Renal cortex interstitium (tissue), 11 donors: ENCODE measurements around the gene PIH1D2. TPM values are rescaled to one million over a fixed set of nuclear protein-coding genes. Genes with fewer than 3 reads are reported as not detected.

ENCODE experiments used
- DNase-seq, 11 donors: peaks; one replicate each; pipeline ENCODE4 v3.0.0-alpha.2; 2013; ENCODE audit warnings: low read depth in 9 of 11, low spot score in 4 of 11; ENCODE audit errors: extremely low read depth in 1 of 11
- polyA plus RNA-seq, 3 donors: library from polyadenylated mRNA; unstranded; fragments of 120-200 nt; gene quantifications; one replicate each; pipeline ENCODE4 v1.2.1, GENCODE V29; 2013; ENCODE audit not compliant: insufficient read length in 3 of 3

The PIH1D2 gene
- polyA plus RNA-seq, 3 donors: 7.4 to 11.7 (median 11.2) TPM

GRCh38 chr11:112024178-112024772 is 49.5 kb downstream of the PIH1D2 start:
- DNase-seq: peak in 3 of 11 donors; percentile 5 to 25 (median 6)

- DNase-seq: no peak
Observed at GRCh38 chr11:112023104-112023503, 50.7 kb downstream of the PIH1D2 start.

- no peak for DNase-seq
Observed at GRCh38 chr11:112019066-112019465, 54.8 kb downstream of the PIH1D2 start.

Other genes starting within 250 kb of the PIH1D2 start
- gene ALG9, start 202.4 kb downstream of the PIH1D2 start, polyA plus RNA-seq: 10 to 100 TPM; 42.2 to 50.3 (median 48.3) TPM
- 1 to 10 TPM; 4.8 to 6.4 (median 5.5) TPM for gene FDXACB1, start 194.9 kb downstream of the PIH1D2 start, polyA plus RNA-seq
- gene CFAP68, start 194.5 kb downstream of the PIH1D2 start, polyA plus RNA-seq: 10 to 100 TPM; 41.1 to 55.6 (median 41.5) TPM
- 10 to 100 TPM; 46.0 to 81.1 (median 52.8) TPM for gene CRYAB, start 162.2 kb downstream of the PIH1D2 start, polyA plus RNA-seq
- gene HSPB2, start 161.3 kb downstream of the PIH1D2 start, polyA plus RNA-seq: 1 to 10 TPM; 1.5 to 2.8 (median 2.6) TPM
- gene C11orf52, start 155.1 kb downstream of the PIH1D2 start, polyA plus RNA-seq: 10 to 100 TPM in 1 of 3 donors, 1 to 10 TPM in 2; 8.7 to 10.5 (median 9.3) TPM
- gene DIXDC1, start 136.7 kb downstream of the PIH1D2 start, polyA plus RNA-seq: 10 to 100 TPM; 18.5 to 21.4 (median 20.8) TPM
- gene DLAT, start 48.6 kb downstream of the PIH1D2 start, polyA plus RNA-seq: 10 to 100 TPM; 47.1 to 51.2 (median 47.7) TPM
- 10 to 100 TPM; 49.9 to 60.1 (median 50.2) TPM for gene NKAPD1, start 282 bp upstream of the PIH1D2 start, polyA plus RNA-seq
- 10 to 100 TPM; 61.5 to 78.8 (median 75.1) TPM for gene TIMM8B, start 12.7 kb upstream of the PIH1D2 start, polyA plus RNA-seq
- 100 to 1,000 TPM; 181 to 185 (median 182) TPM for gene SDHD, start 12.9 kb upstream of the PIH1D2 start, polyA plus RNA-seq
- 10 to 100 TPM in 1 of 3 donors, 1 to 10 TPM in 2; 5.3 to 12.5 (median 8.3) TPM for gene IL18, start 90.1 kb upstream of the PIH1D2 start, polyA plus RNA-seq
- gene TEX12, start 93.4 kb upstream of the PIH1D2 start, polyA plus RNA-seq: under 1 TPM in 2 of 3 donors, not detected in 1; 0.21 to 0.28 TPM
- 1 to 10 TPM; 3.1 to 6.3 (median 3.5) TPM for gene BCO2, start 101.5 kb upstream of the PIH1D2 start, polyA plus RNA-seq
- gene PTS, start 152.4 kb upstream of the PIH1D2 start, polyA plus RNA-seq: 10 to 100 TPM; 46.6 to 63.6 (median 53.1) TPM
- under 1 TPM in 1 of 3 donors, not detected in 2; 0.20 TPM for gene PLET1, start 186.8 kb upstream of the PIH1D2 start, polyA plus RNA-seq